ENCODE measurements around the gene SYT17.

The SYT17 gene

GRCh38 chr16:19278403-19278802 is 110.4 kb downstream of the SYT17 start:
- Histone ChIP-seq H3K9me3 (no peaks in the 10 kb centered on the region), H3K4me3 (no peak overlapping the region), H3K27me3 (no peaks in the 10 kb centered on the region), H3K36me3 (no peaks in the 10 kb centered on the region), H3K27ac (no peak overlapping the region), H3K4me1 (no peaks in the 10 kb centered on the region)
- no peak for DNase-seq
- intact Hi-C loops (cut with DNase I; ENCODE audit: low total_unique reads): no loop called here
- no peak for TF ChIP-seq CTCF (IDR thresholded peaks at IDR 0.05)

DNA sequence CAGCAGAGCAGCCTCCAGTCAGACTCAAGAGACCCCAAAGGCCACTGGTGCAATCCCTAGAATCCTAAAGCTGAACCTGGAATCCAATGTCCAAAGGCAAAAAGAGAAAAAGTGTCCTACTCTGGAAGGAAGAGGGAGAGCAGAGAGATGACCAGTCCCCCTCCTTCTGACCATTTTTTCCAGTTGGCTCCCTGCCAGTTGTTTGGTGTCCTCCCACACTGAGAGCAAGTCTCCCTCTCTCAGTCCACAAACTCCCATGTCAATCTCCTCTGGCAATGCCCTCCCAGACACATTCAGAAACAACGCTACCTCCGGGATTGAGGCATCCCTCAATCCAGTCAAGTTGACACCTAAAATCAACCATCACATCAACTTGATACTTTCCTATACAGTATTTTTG is 113.2 kb downstream of the SYT17 start:
- Histone ChIP-seq H3K9me3 (no peaks in the 10 kb centered on the region), H3K36me3 (no peaks in the 10 kb centered on the region), H3K27me3 (no peaks in the 10 kb centered on the region), H3K27ac (no peak overlapping the region), H3K4me1 (no peaks in the 10 kb centered on the region), H3K4me3 (no peak overlapping the region)
- intact Hi-C loops (cut with DNase I; ENCODE audit: low total_unique reads): no loop called here
- no peak for TF ChIP-seq CTCF (IDR thresholded peaks at IDR 0.05)
- no peak for DNase-seq

- intact Hi-C loops (cut with DNase I; ENCODE audit: low total_unique reads): no loop called here
- Histone ChIP-seq H3K27ac (no peak overlapping the region), H3K27me3 (no peaks in the 10 kb centered on the region), H3K9me3 (no peaks in the 10 kb centered on the region), H3K4me1 (no peaks in the 10 kb centered on the region), H3K4me3 (no peak overlapping the region), H3K36me3 (no peaks in the 10 kb centered on the region)
- DNase-seq: no peak
- no peak for TF ChIP-seq CTCF (IDR thresholded peaks at IDR 0.05)
These were observed 114.1 kb downstream of the SYT17 start for GRCh38 chr16:19282101-19282500.

- Histone ChIP-seq H3K36me3 (no peaks in the 10 kb centered on the region), H3K27me3 (no peaks in the 10 kb centered on the region), H3K9me3 (no peaks in the 10 kb centered on the region), H3K27ac (no peak overlapping the region), H3K4me3 (no peak overlapping the region), H3K4me1 (no peaks in the 10 kb centered on the region)
- TF ChIP-seq CTCF (IDR thresholded peaks at IDR 0.05): no peak
- intact Hi-C loops (cut with DNase I; ENCODE audit: low total_unique reads): no loop called here
- no peak for DNase-seq
These were observed 115.6 kb downstream of the SYT17 start for GRCh38 chr16:19283637-19284036.

- Histone ChIP-seq H3K36me3 (no peaks in the 10 kb centered on the region), H3K27me3 (no peaks in the 10 kb centered on the region), H3K4me3 (no peak overlapping the region), H3K4me1 (no peaks in the 10 kb centered on the region), H3K9me3 (no peaks in the 10 kb centered on the region), H3K27ac (no peak overlapping the region)
- intact Hi-C loops (cut with DNase I; ENCODE audit: low total_unique reads): no loop called here
- no peak for DNase-seq
- TF ChIP-seq CTCF (IDR thresholded peaks at IDR 0.05): no peak
These were observed 116.2 kb downstream of the SYT17 start for GRCh38 chr16:19284207-19284606.

DNA sequence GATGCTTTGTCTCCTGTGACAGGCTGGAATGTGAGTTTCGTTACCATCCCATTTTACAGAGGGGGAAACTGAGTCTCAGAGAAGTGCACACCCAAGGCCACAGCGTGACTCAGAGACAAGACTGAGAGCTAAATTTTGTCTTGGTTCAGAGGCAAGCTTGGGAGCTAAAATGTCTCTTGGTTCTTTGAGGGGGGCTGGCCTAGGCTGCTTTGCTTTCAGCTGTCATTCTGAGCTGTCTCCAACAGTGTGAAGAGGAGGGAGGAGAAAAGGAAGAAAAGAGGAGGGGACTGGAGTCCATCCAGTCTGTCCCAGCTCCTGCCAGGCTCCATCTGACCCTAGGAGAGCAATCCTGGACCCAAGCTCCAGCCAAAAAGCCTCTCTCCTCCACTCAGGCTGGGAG is 117.4 kb downstream of the SYT17 start, which contains the start of gene CLEC19A:
Gene CLEC19A (plus strand): TSS at position 301 of the 400 bp plus-strand sequence. CDS start 121 bp downstream, outside the sequence.
- H3K27me3 ChIP-seq: no peaks in the 10 kb centered on the region
- DNase-seq: no peak
- H3K4me3 ChIP-seq: no peak within 1 kb of the TSS
- intact Hi-C loops (cut with DNase I; ENCODE audit: low total_unique reads): no loop called here
- no peaks in the 10 kb centered on the region for H3K36me3 ChIP-seq
- TF ChIP-seq CTCF (IDR thresholded peaks at IDR 0.05): no peak
- no peaks in the 10 kb centered on the region for H3K4me1 ChIP-seq
- H3K9me3 ChIP-seq: no peaks in the 10 kb centered on the region
- no peak within 1 kb of the TSS for H3K27ac ChIP-seq

Data from tibial artery (tissue), 4 donors.